Peyer's patch (tissue), 4 donors: ENCODE measurements around the gene MICU2. TPM values are rescaled to one million over a fixed set of nuclear protein-coding genes. Genes with fewer than 3 reads are reported as not detected.

Source experiments
- DNase-seq, 3 donors: peaks; one replicate each; pipeline ENCODE4 v3.0.0-alpha.2; 2017 to 2019
- H3K27ac ChIP-seq, 4 donors: fragments of 200-600 bp; sonication (generic); one replicate each; pipeline ENCODE4 v1.5.1; 2016 to 2019
- H3K27me3 ChIP-seq, 2 donors: fragments of 200-600 bp; sonication (generic); one replicate each; pipeline ENCODE4 v1.5.1; 2019
- H3K36me3 ChIP-seq, 3 donors: fragments of 200-600 bp; sonication (generic); one replicate each; pipeline ENCODE4 v1.5.1; 2016 to 2019
- H3K4me1 ChIP-seq, 4 donors: fragments of 200-600 bp; sonication (generic); one replicate each; pipeline ENCODE4 v1.5.1; 2016 to 2019
- H3K4me3 ChIP-seq, 4 donors: fragments of 200-600 bp; sonication (generic); 1 replicate in 3 of 4; 2 replicates in 1 of 4; pipeline ENCODE4 v1.5.1; 2016 to 2019; ENCODE audit warnings: mild to moderate bottlenecking in 1 of 4
- H3K9me3 ChIP-seq, 4 donors: fragments of 200-600 bp; sonication (generic); one replicate each; pipeline ENCODE4 v1.5.1; 2016 to 2019; ENCODE audit warnings: mild to moderate bottlenecking in 1 of 4
- POLR2A ChIP-seq, 2 donors: fragments of 450-650 bp; IDR thresholded peaks; one replicate each; pipeline ENCODE4 v1.5.1; 2017; ENCODE audit warnings: antibody characterized with exemption in 2 of 2, mild to moderate bottlenecking in 2 of 2, moderate library complexity in 2 of 2
- total RNA-seq, 4 donors: library from RNA; depleted of rRNA; stranded (reverse); fragments of >200 nt; gene quantifications; one replicate each; pipeline ENCODE4 v1.1.0, GENCODE V29; 2016
- TF ChIP-seq, protein P1 (sequence below), 6 experiments: fragments of 450-650 bp in 4 of 6; fragments of 200-600 bp in 2 of 6; sonication (generic) in 1 of 6; IDR thresholded peaks; one replicate each; pipeline ENCODE4 v1.5.1; 2017 to 2019; ENCODE audit warnings: antibody characterized with exemption in 6 of 6, mild to moderate bottlenecking in 3 of 6, moderate library complexity in 1 of 6

Gene MICU2
- total RNA-seq, 4 donors from 2014 or later = 78.9 to 101 (median 87.4) TPM

- no peaks in the 10 kb centered on the region for H3K27me3 ChIP-seq
- peaks cover 0 to 8% (median 0%) of the 10 kb centered on the region in 3 donors for H3K36me3 ChIP-seq
- DNase-seq = no peak
- H3K9me3 ChIP-seq = no peaks in the 10 kb centered on the region
- no peak overlapping the region for H3K4me3 ChIP-seq
- no peak for TF ChIP-seq POLR2A (IDR thresholded peaks at IDR 0.05)
- TF ChIP-seq, protein P1, sequence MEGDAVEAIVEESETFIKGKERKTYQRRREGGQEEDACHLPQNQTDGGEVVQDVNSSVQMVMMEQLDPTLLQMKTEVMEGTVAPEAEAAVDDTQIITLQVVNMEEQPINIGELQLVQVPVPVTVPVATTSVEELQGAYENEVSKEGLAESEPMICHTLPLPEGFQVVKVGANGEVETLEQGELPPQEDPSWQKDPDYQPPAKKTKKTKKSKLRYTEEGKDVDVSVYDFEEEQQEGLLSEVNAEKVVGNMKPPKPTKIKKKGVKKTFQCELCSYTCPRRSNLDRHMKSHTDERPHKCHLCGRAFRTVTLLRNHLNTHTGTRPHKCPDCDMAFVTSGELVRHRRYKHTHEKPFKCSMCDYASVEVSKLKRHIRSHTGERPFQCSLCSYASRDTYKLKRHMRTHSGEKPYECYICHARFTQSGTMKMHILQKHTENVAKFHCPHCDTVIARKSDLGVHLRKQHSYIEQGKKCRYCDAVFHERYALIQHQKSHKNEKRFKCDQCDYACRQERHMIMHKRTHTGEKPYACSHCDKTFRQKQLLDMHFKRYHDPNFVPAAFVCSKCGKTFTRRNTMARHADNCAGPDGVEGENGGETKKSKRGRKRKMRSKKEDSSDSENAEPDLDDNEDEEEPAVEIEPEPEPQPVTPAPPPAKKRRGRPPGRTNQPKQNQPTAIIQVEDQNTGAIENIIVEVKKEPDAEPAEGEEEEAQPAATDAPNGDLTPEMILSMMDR (IDR thresholded peaks at IDR 0.05) = no peak
- no peaks in the 10 kb centered on the region for H3K4me1 ChIP-seq
- H3K27ac ChIP-seq = no peak overlapping the region
These were observed 99.6 kb downstream of the MICU2 start for GRCh38 chr13:21504379-21504778.

DNA sequence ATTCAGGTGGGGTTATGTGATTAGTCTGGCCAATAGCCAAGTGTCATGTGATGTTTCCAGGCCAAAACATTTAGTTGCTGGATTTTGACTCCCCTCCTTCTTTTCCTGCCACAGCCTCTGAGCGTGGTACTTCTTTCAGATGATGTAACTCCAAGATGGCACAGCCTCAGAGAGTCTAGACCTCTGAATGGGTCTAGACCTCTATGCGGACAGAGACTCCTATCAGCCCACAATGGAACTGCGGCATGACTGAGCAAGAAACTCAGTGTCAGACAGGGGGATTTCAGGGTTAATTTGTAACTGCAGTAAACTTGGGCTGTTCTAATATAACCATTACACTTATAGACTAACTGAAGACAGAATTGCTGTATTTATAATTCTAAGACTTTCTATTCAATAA is 102.3 kb downstream of the MICU2 start:
- no peak for DNase-seq

DNA sequence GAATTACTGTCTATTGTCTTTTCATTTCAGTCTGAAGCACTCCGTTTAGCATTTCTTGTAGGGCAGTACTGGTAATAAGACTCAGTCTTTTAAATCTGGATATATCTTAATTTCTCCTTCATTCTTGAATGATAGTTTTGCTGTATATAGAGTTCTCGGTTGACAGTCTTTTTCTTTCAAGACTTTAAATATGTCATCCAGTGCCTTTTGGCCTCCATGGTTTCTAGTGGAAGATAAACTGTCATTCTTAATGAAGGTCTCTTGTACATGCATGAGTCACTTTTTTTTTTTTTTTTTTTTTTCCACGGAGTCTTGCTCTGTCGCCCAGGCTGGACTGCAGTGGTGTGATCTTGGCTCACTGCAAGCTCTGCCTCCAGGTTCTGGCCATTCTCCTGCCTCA is 117.6 kb downstream of the MICU2 start:
- Histone ChIP-seq H3K27me3 (no peaks in the 10 kb centered on the region), H3K4me1 (no peaks in the 10 kb centered on the region), H3K36me3 (peaks cover 0 to 4% (median 0%) of the 10 kb centered on the region in 3 donors), H3K4me3 (no peak overlapping the region), H3K9me3 (peaks cover 0 to 10% (median 2%) of the 10 kb centered on the region in 4 donors), H3K27ac (no peak overlapping the region)
- no peak for DNase-seq
- TF ChIP-seq POLR2A (IDR thresholded peaks at IDR 0.05) = no peak
- TF ChIP-seq, protein P1 (IDR thresholded peaks at IDR 0.05) = no peak

More for the DNA sequence above, 102.3 kb downstream of the MICU2 start:
- H3K27me3 ChIP-seq = no peaks in the 10 kb centered on the region
- TF ChIP-seq, protein P1 (IDR thresholded peaks at IDR 0.05) = no peak
- TF ChIP-seq POLR2A (IDR thresholded peaks at IDR 0.05) = no peak
- no peak overlapping the region for H3K27ac ChIP-seq
- no peaks in the 10 kb centered on the region for H3K4me1 ChIP-seq
- H3K4me3 ChIP-seq = no peak overlapping the region
- peaks cover 0 to 21% (median 0%) of the 10 kb centered on the region in 3 donors for H3K36me3 ChIP-seq
- no peaks in the 10 kb centered on the region for H3K9me3 ChIP-seq

- no peaks in the 10 kb centered on the region for H3K4me1 ChIP-seq
- TF ChIP-seq, protein P1 (IDR thresholded peaks at IDR 0.05) = no peak
- TF ChIP-seq POLR2A (IDR thresholded peaks at IDR 0.05) = no peak
- H3K4me3 ChIP-seq = no peak overlapping the region
- no peak for DNase-seq
- H3K27me3 ChIP-seq = no peaks in the 10 kb centered on the region
- peaks cover 0 to 10% (median 2%) of the 10 kb centered on the region in 4 donors for H3K9me3 ChIP-seq
- H3K36me3 ChIP-seq = no peaks in the 10 kb centered on the region
- no peak overlapping the region for H3K27ac ChIP-seq
These were observed 120.2 kb downstream of the MICU2 start for GRCh38 chr13:21483748-21484147.

GRCh38 chr13:21481359-21481758 is 122.6 kb downstream of the MICU2 start:
- no peak overlapping the region for H3K4me3 ChIP-seq
- no peak for DNase-seq
- TF ChIP-seq, protein P1 (IDR thresholded peaks at IDR 0.05) = no peak
- no peak for TF ChIP-seq POLR2A (IDR thresholded peaks at IDR 0.05)
- H3K36me3 ChIP-seq = no peaks in the 10 kb centered on the region
- peaks cover 0 to 2% (median under 1%) of the 10 kb centered on the region in 4 donors for H3K9me3 ChIP-seq
- H3K27ac ChIP-seq = peak overlapping the region in 1 of 4 donors; percentile 49
- no peaks in the 10 kb centered on the region for H3K27me3 ChIP-seq
- peaks cover 0 to 5% (median 0%) of the 10 kb centered on the region in 4 donors for H3K4me1 ChIP-seq
